Measurements from ENCODE around the gene HAUS3. TPM values are rescaled to one million over a fixed set of nuclear protein-coding genes. Genes with fewer than 3 reads are reported as not detected.
A peak's percentile ranks its signal among the peaks of the same experiment; 100 is the strongest.

The HAUS3 gene
- total and polyA plus RNA-seq, 2 of the 13 experiments (the other 11 are each of a cell fraction or from before 2014, with no cell fraction given) = 3.9 to 12.6 TPM

- no peak for TF ChIP-seq ZBTB20 (CRISPR knock-in tag; IDR thresholded peaks at IDR 0.05; ENCODE audit: borderline replicate concordance, low read depth)
- TF ChIP-seq HMGXB3 (CRISPR knock-in tag; IDR thresholded peaks at IDR 0.05; ENCODE audit: borderline replicate concordance) = no peak
- TF ChIP-seq TCF12 (IDR thresholded peaks at IDR 0.05) = no peak
- TF ChIP-seq TCF12 (CRISPR knock-in tag; IDR thresholded peaks at IDR 0.05) = 0 out of 2 replicates have a peak, but pooled peaks have one; percentile 12
- TF ChIP-seq ZNF230 (CRISPR knock-in tag; IDR thresholded peaks at IDR 0.05) = peak; percentile 8; the same call in 1 of the 2 replicates
- TF ChIP-seq SAFB2 (CRISPR knock-in tag; IDR thresholded peaks at IDR 0.05; ENCODE audit: borderline replicate concordance, low read depth) = no peak
- TF ChIP-seq MTA1 (CRISPR knock-in tag; IDR thresholded peaks at IDR 0.05; ENCODE audit: borderline replicate concordance) = 0 out of 2 replicates have a peak, but pooled peaks have one; percentile 19
- no peak for TF ChIP-seq ZNF782 (CRISPR knock-in tag; IDR thresholded peaks at IDR 0.05; ENCODE audit: borderline replicate concordance)
- no peak for TF ChIP-seq ZNF639 (CRISPR knock-in tag; conservative IDR thresholded peaks at IDR 0.05)
- TF ChIP-seq NFIC (IDR thresholded peaks at IDR 0.05; ENCODE audit: low read length) = no peak
- no peak for TF ChIP-seq RBAK (CRISPR knock-in tag; IDR thresholded peaks at IDR 0.05)
- TF ChIP-seq HNF4A (CRISPR knock-in tag; IDR thresholded peaks at IDR 0.05) = no peak
- no peak for TF ChIP-seq CHCHD3 (CRISPR knock-in tag; IDR thresholded peaks at IDR 0.05)
- no peak for TF ChIP-seq ZNF576 (CRISPR knock-in tag; IDR thresholded peaks at IDR 0.05)
- TF ChIP-seq MIXL1 (CRISPR knock-in tag; IDR thresholded peaks at IDR 0.05) = no peak
- TF ChIP-seq AGO1 (IDR thresholded peaks at IDR 0.05; ENCODE audit: low read depth, low read length, poor library complexity, severe bottlenecking) = no peak
- no peak for TF ChIP-seq NCOA5 (CRISPR knock-in tag; IDR thresholded peaks at IDR 0.05)
- no peak for TF ChIP-seq ZMYM4 (CRISPR knock-in tag; IDR thresholded peaks at IDR 0.05)
- 0 out of 2 replicates have a peak, but pooled peaks have one; percentile 52 for TF ChIP-seq SNAI1 (CRISPR knock-in tag; IDR thresholded peaks at IDR 0.05; ENCODE audit: borderline replicate concordance)
- no peak for TF ChIP-seq FOXA3 (CRISPR knock-in tag; IDR thresholded peaks at IDR 0.05)
- no peak for TF ChIP-seq SMYD3 (CRISPR knock-in tag; IDR thresholded peaks at IDR 0.05)
- 0 out of 2 replicates have a peak, but pooled peaks have one; percentile 26 for TF ChIP-seq PITX1 (CRISPR knock-in tag; IDR thresholded peaks at IDR 0.05)
- TF ChIP-seq ZNF121 (CRISPR knock-in tag; IDR thresholded peaks at IDR 0.05) = no peak
- no peak for TF ChIP-seq IKZF4 (CRISPR knock-in tag; IDR thresholded peaks at IDR 0.05; ENCODE audit: borderline replicate concordance, low read depth, not compliant biosample characterization)
- no peak for TF ChIP-seq ZNF205 (CRISPR knock-in tag; IDR thresholded peaks at IDR 0.05)
Observed at GRCh38 chr4:2262944-2263250, 21.0 kb upstream of the HAUS3 start (continued).

Measured in HepG2 (cell line).